H1 (cell line): ENCODE results near the gene ADA. TPM values are rescaled to one million over a fixed set of nuclear protein-coding genes. Genes with fewer than 3 reads are reported as not detected.

Experiments
- CBX5 ChIP-seq: fragments of 300-800, 300-1000 bp; sonication (generic); IDR thresholded peaks from 2 replicates; pipeline ENCODE4 v1.7.1; 2016; ENCODE audit warnings: antibody characterized with exemption, low read length, low read depth
- EGR1 ChIP-seq: IDR thresholded peaks from 2 replicates; pipeline ENCODE4 v1.6.1; 2011; ENCODE audit warnings: low read depth, low read length, borderline replicate concordance
- RNF2 ChIP-seq: fragments of 200-900, 300-1000 bp; sonication (generic); IDR thresholded peaks from 2 replicates; pipeline ENCODE4 v1.7.1; 2016; ENCODE audit warnings: borderline replicate concordance, low read depth, mild to moderate bottlenecking, antibody characterized with exemption, low read length; ENCODE audit not compliant: poor library complexity, severe bottlenecking; ENCODE audit errors: missing control alignments
- SAP30 ChIP-seq: fragments of 300-600 bp; sonication (generic); IDR thresholded peaks from 2 replicates; pipeline ENCODE4 v1.7.1; 2012; ENCODE audit warnings: low read length, moderate library complexity, mild to moderate bottlenecking, inconsistent platforms; ENCODE audit not compliant: insufficient read depth, insufficient replicate concordance
- polyA plus RNA-seq, 7 experiments: library from polyadenylated mRNA; depleted of rRNA in 3 of 7; stranded (reverse) in 5 of 7; unstranded in 2 of 7; fragments of >200 nt in 5 of 7; fragments of 200-250 nt in 2 of 7; gene quantifications; 1 replicate in 5 of 7; 2 replicates in 1 of 7; 4 replicates in 1 of 7; pipeline versions ENCODE4 v1.2.1 to v1.2.3, GENCODE V29; 2011 to 2013; ENCODE audit warnings: missing spikeins in 2 of 7, mixed read lengths in 2 of 7
- total RNA-seq: library from RNA; stranded (reverse); fragmentation: NEBNext Ultra II Directional; extraction: Animal tissue kit (Norgen Biotek cat#: 25700); gene quantifications from 2 replicates; pipeline ENCODE4 v1.2.1, GENCODE V29; 2021
- TF ChIP-seq, protein P1 (sequence below): fragments of 300-600 bp; sonication (generic); IDR thresholded peaks from 2 replicates; pipeline ENCODE4 v1.7.1; 2012; ENCODE audit warnings: low read length, moderate library complexity, mild to moderate bottlenecking, inconsistent platforms; ENCODE audit not compliant: insufficient replicate concordance

Gene ADA
- total and polyA plus RNA-seq, 2 of the 8 experiments (the other 6 are each of a cell fraction or from before 2014, with no cell fraction given), result 19.9 to 32.8 TPM

DNA sequence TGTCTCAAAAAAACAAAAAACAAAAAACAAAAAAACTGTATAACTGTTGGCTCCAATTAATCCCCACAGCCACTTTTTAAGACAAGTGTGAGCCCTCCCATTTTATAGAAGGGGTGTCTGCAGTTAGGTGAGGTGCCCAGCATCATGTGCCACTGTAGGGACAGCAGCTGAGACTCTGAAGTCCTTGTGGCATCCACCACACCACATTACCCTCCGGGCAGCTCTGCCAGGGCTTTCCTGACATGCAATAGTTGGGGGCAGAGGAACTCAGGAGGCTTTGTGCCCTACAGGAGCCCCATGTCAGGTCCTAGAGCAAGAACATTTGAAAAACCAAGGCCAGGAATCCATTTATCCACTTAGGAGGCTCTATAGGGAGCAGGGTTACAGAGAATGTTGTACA lies 51.8 kb downstream of the ADA start (continued):
- TF ChIP-seq, protein P1, sequence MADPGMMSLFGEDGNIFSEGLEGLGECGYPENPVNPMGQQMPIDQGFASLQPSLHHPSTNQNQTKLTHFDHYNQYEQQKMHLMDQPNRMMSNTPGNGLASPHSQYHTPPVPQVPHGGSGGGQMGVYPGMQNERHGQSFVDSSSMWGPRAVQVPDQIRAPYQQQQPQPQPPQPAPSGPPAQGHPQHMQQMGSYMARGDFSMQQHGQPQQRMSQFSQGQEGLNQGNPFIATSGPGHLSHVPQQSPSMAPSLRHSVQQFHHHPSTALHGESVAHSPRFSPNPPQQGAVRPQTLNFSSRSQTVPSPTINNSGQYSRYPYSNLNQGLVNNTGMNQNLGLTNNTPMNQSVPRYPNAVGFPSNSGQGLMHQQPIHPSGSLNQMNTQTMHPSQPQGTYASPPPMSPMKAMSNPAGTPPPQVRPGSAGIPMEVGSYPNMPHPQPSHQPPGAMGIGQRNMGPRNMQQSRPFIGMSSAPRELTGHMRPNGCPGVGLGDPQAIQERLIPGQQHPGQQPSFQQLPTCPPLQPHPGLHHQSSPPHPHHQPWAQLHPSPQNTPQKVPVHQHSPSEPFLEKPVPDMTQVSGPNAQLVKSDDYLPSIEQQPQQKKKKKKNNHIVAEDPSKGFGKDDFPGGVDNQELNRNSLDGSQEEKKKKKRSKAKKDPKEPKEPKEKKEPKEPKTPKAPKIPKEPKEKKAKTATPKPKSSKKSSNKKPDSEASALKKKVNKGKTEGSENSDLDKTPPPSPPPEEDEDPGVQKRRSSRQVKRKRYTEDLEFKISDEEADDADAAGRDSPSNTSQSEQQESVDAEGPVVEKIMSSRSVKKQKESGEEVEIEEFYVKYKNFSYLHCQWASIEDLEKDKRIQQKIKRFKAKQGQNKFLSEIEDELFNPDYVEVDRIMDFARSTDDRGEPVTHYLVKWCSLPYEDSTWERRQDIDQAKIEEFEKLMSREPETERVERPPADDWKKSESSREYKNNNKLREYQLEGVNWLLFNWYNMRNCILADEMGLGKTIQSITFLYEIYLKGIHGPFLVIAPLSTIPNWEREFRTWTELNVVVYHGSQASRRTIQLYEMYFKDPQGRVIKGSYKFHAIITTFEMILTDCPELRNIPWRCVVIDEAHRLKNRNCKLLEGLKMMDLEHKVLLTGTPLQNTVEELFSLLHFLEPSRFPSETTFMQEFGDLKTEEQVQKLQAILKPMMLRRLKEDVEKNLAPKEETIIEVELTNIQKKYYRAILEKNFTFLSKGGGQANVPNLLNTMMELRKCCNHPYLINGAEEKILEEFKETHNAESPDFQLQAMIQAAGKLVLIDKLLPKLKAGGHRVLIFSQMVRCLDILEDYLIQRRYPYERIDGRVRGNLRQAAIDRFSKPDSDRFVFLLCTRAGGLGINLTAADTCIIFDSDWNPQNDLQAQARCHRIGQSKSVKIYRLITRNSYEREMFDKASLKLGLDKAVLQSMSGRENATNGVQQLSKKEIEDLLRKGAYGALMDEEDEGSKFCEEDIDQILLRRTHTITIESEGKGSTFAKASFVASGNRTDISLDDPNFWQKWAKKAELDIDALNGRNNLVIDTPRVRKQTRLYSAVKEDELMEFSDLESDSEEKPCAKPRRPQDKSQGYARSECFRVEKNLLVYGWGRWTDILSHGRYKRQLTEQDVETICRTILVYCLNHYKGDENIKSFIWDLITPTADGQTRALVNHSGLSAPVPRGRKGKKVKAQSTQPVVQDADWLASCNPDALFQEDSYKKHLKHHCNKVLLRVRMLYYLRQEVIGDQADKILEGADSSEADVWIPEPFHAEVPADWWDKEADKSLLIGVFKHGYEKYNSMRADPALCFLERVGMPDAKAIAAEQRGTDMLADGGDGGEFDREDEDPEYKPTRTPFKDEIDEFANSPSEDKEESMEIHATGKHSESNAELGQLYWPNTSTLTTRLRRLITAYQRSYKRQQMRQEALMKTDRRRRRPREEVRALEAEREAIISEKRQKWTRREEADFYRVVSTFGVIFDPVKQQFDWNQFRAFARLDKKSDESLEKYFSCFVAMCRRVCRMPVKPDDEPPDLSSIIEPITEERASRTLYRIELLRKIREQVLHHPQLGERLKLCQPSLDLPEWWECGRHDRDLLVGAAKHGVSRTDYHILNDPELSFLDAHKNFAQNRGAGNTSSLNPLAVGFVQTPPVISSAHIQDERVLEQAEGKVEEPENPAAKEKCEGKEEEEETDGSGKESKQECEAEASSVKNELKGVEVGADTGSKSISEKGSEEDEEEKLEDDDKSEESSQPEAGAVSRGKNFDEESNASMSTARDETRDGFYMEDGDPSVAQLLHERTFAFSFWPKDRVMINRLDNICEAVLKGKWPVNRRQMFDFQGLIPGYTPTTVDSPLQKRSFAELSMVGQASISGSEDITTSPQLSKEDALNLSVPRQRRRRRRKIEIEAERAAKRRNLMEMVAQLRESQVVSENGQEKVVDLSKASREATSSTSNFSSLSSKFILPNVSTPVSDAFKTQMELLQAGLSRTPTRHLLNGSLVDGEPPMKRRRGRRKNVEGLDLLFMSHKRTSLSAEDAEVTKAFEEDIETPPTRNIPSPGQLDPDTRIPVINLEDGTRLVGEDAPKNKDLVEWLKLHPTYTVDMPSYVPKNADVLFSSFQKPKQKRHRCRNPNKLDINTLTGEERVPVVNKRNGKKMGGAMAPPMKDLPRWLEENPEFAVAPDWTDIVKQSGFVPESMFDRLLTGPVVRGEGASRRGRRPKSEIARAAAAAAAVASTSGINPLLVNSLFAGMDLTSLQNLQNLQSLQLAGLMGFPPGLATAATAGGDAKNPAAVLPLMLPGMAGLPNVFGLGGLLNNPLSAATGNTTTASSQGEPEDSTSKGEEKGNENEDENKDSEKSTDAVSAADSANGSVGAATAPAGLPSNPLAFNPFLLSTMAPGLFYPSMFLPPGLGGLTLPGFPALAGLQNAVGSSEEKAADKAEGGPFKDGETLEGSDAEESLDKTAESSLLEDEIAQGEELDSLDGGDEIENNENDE, result no peak
- TF ChIP-seq RNF2 (no peak), EGR1 (no peak), SAP30 (no peak), CBX5 (no peak)
